CD4-positive, alpha-beta T cell treated with Interleukin-21 for 1 hour (primary cell): Measurements from ENCODE around the gene NGLY1.

Experiments
- DNase-seq: peaks from one replicate; pipeline ENCODE4 v3.0.0-alpha.2; 2020

NGLY1 gene

DNA sequence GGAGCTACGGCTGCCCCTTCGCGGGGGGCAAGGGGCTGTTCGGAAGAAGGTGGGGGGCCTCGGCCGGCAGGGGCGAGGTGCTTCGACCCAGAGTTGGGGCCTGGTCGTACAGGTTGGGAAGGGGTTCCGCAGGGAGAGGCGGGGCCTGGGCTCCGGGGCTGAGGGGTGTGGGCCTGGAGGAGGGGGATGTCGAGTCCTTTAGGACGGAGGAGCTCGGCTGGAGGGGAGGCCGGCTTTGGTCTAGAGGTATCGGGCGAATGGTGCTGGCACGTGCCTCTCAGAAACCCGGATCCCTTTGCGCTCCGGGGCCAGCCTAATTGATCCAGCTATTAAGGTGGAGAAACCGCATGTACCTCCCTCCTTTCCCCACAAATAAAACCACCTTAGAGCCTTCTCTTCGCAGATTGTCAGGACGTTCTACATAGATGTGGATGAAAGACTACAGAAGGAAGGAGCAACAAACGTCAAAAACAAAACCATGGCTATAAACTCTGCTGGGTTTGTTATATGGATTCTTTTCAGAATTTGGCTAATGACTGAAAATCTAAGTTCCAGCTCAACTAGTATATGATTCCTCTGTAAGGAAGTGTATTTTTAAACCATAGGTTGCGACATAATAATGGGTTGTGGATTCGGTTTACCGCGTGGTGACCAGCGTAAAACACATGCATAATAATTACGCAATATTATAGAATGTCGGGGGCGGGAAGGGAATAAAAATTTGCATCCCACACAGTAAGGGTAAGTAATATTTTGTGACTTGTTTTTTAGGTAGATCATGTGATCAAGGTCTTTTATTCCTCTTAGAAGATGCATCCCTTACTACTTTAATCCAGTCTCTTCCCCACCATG lies 644 bp upstream of the NGLY1 start:
- DNase-seq: no peak

DNA sequence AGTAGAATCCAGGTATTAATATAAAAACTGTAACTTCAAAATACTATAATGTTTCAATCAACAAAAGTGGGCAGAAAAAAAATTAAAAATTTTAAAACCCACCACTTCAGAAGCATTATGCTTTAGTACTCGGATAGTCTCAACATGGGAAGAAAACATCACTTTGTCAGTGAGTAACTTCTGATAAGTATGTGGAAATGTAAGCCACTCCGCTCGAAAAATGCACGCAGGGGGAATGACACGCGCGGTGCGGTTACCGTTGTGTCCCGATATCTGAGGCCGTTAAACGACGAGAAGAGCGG lies 656 bp downstream of the NGLY1 start:
- DNase-seq: no peak

- no peak for DNase-seq
Measured at GRCh38 chr3:25781758-25782594, 1.3 kb downstream of the NGLY1 start.

DNA sequence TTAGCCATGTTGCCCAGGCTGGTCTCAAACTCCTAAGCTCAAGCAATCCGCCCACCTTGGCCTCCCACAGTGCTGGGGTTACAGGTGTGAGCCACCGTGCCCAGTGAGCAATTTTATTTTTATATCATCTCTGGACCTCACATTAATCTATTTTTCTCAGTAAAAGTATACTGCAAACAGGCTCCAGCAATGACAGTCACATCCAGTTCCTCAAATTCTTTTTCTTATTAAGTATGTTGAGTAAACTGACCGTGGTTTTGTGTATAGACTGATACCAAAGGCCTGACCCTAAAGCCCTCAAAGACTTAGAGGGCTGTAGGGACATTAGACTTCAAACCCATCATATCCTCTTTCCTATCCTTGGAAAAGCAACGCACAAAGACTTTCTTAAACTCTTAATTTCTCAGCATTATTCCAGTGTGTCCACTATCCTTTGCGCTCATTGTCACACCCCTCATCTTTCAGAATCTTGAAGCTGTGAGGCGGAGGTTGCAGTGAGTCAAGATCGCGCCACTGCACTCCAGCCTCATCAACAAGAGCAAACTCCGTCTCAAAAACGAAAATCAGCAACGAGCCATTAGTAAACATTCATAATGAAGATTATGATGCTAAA lies 2.0 kb downstream of the NGLY1 start:
- DNase-seq: no peak

DNA sequence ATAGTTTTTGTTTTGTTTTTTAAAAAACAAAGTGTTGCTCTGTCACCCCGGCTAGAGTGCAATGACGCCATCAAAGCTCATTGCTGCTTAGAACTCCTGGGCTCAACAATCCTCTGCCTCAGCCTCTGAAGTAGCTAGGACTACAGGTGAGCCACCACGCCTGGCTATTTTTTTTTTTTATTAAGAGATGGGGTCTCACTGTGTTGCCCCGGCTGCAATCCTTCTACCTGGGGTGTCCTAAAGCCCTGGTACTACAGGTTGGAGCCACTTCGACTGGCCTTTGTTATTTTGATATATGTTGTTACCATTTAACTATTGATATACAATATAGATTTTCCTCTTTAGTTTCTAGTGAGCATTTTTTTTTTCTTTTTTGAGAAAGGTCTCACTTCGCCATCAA lies 2.6 kb downstream of the NGLY1 start:
- DNase-seq: no peak

DNA sequence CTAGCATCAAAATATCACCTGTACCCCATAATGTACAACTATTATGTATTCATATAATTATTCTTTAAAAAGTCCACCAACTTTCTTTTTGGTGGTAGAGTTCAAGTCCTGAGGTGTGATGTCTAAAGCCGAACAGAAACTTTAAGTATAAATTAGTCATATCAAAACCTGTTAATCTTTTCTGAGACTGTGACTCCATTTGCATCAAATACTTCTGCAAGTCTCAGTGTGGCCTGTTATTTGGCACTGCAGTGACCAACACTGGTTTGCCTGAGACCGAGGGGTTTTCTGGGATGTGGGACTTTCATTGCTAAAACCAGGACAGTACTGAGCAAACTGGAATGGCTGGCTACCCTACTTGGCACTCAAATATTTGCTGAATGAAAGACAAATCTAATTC lies 7.3 kb downstream of the NGLY1 start:
- no peak for DNase-seq

DNA sequence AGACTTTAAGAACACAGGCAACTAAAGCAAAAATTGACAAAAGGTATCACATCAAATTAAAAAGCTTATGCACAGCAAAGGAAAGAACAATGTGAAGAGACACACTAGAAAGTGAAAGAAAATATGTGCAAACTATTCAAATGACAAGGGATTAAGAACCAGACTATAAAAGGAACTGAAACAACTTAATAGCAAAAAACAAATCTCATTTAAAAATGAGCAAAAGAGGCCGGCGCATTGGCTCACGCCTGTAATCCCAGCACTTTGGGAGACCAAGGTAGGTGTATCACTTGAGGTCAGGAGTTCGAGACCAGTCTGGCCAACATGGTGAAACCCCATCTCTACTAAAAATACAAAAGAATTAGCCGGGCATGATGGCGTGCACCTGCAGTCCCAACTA lies 14.4 kb downstream of the NGLY1 start:
- no peak for DNase-seq

- DNase-seq: no peak
Measured at GRCh38 chr3:25751725-25752124, 31.5 kb downstream of the NGLY1 start.

DNA sequence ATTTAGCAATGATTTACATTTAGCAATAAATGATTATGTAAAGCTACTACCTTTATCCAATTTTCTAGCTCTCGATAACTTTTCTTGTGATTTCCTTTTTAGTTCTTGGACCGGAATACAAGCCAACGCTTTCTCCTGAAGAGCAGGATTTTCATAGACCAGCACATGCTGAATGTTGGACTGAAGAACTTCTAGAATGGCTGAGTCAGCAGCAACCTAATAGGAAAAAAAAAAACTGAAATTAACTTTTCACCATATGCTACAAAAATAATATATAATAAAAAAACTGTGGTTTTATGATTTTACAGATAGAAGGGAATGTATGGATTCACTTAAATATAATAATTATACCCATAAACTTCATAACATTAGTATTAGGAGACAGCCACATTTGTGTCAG lies 32.2 kb downstream of the NGLY1 start:
- DNase-seq: no peak

- DNase-seq: no peak
Measured at GRCh38 chr3:25749031-25749581, 34.1 kb downstream of the NGLY1 start.

- no peak for DNase-seq
Measured at GRCh38 chr3:25748189-25748588, 35.1 kb downstream of the NGLY1 start.

- DNase-seq: no peak
Measured at GRCh38 chr3:25747033-25747432, 36.2 kb downstream of the NGLY1 start.

- DNase-seq: no peak
Measured at GRCh38 chr3:25744470-25744869, 38.8 kb downstream of the NGLY1 start.

DNA sequence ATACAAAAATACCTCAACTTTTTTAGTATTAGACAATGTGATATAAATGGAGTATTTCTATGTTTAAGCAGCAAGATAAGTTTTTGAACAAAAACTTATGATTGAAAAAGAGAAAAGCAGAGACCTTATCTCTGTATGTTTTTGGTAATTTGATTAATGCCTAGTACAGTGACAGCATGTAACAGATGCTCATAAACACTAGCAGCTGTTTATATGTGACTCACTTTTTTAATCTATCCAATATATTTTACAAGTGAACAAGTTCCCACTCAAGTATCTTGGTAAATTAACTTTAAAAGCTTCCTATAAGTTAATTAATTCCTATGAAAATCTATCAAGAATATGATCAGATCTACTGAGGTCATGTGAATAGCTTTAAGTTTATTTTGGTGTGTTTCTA lies 55.1 kb downstream of the NGLY1 start:
- DNase-seq: no peak

DNA sequence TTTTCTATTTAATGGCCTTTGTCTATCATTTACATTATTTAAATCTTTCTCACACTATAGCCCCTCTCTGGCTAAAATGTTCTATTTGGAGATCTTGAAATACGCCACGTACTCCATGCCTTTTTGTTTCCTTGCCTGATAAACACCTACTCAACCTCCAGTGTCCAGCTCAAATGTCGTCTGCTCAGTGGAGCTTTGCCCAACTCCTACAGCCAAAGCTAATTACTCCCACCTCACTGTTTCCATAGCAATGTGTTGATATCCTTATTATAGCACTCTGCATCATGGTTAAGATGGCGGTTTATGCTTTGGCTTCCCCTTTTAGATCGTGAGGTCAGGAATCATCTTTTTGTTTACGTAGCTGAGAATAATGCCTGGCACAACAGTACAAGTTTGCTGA lies 55.9 kb downstream of the NGLY1 start:
- no peak for DNase-seq

DNA sequence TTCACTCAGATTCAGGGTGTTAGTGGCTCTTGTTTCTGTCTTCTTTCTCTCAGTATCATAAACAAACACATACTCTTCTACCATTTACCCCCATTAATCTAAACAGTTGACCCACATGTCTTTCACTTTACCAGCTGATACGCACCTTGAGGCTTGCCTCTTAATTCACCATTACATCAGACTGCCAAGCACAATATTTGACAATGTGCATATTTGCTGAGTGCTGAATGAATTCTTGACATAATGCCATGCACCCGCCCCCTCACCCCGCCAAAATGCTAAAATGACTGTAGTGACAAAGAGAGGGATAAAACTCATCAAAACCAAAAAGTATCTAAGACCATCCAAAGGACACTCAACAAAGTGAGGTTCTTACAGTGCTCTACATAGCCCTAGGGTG lies 57.4 kb downstream of the NGLY1 start:
- no peak for DNase-seq

GRCh38 chr3:25724948-25725645 lies 58.1 kb downstream of the NGLY1 start:
- no peak for DNase-seq

GRCh38 chr3:25723802-25724201 lies 59.4 kb downstream of the NGLY1 start:
- DNase-seq: no peak

DNA sequence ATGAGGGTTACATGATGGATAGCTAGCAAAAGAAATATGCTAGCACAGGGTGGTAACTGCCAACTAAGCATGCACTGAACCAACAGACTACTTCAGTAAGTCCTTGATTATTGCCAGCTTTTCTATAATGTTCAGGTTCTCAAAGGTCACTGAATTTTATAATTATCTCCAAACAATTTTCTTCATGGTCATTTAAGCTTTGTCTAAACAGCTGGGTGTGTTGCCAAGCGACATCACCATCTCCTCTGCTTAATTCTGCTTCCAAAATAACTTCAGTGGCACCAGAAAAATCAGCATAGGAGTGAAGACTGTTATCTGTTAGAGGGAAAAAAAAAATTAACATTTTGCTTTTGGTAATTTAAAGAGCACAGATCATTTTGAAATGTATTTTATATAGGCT lies 63.9 kb downstream of the NGLY1 start:
- no peak for DNase-seq

GRCh38 chr3:25713341-25713985 lies 69.8 kb downstream of the NGLY1 start:
- DNase-seq: no peak

GRCh38 chr3:25711090-25711489 lies 72.2 kb downstream of the NGLY1 start:
- no peak for DNase-seq

DNA sequence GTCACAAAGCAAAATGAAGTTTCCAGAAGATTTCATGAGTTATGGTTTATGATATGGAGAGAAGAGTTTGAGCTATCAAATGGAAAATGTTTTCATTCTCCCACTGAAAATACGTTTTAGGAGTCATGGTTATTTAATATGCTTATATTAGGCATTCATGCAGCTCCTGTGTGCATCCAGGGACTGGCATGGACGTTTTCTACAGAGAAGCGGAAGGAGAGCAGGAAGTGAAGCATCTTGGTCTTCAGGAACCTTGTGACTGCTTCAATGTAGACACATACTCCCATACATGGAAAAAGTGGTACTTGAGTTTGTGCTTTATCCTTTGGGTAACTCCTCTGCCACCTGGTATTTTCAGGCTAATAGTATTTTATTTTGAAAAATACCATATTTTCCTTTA lies 75.2 kb downstream of the NGLY1 start:
- DNase-seq: no peak
